Fibroblast of peridontal ligament (primary cell): ENCODE data around the gene NTF3.

Source experiments
- DNase-seq: peaks from one replicate; pipeline ENCODE4 v3.0.0-alpha.2; 2010; ENCODE audit errors: extremely low read depth

NTF3 gene

GRCh38 chr12:5487948-5488625, 56.2 kb downstream of the NTF3 start:
- DNase-seq, result no peak

- DNase-seq, result no peak
Observed at GRCh38 chr12:5488626-5488955, 56.7 kb downstream of the NTF3 start.

GRCh38 chr12:5489017-5489416, 57.1 kb downstream of the NTF3 start:
- no peak for DNase-seq

GRCh38 chr12:5489760-5490406, 58.0 kb downstream of the NTF3 start:
- DNase-seq, result no peak

- no peak for DNase-seq
Observed at GRCh38 chr12:5492562-5492961, 60.7 kb downstream of the NTF3 start.

GRCh38 chr12:5493018-5493417, 61.1 kb downstream of the NTF3 start:
- no peak for DNase-seq

- DNase-seq, result no peak
Observed at GRCh38 chr12:5494343-5494742, 62.4 kb downstream of the NTF3 start.

GRCh38 chr12:5497329-5498053, 65.6 kb downstream of the NTF3 start:
- no peak for DNase-seq

GRCh38 chr12:5498076-5498475, 66.2 kb downstream of the NTF3 start:
- no peak for DNase-seq

GRCh38 chr12:5498806-5499205, 66.9 kb downstream of the NTF3 start:
- no peak for DNase-seq

GRCh38 chr12:5499566-5500330, 67.8 kb downstream of the NTF3 start:
- DNase-seq, result peak; percentile 34

- DNase-seq, result no peak
Observed at GRCh38 chr12:5500331-5500659, 68.4 kb downstream of the NTF3 start.

GRCh38 chr12:5503774-5504173, 71.9 kb downstream of the NTF3 start:
- DNase-seq, result no peak

GRCh38 chr12:5505116-5505515, 73.2 kb downstream of the NTF3 start:
- DNase-seq, result no peak

GRCh38 chr12:5505751-5506150, 73.8 kb downstream of the NTF3 start:
- no peak for DNase-seq

GRCh38 chr12:5506295-5506694, 74.4 kb downstream of the NTF3 start:
- DNase-seq, result no peak

- DNase-seq, result no peak
Observed at GRCh38 chr12:5506821-5507231, 74.9 kb downstream of the NTF3 start.

GRCh38 chr12:5507401-5507935, 75.6 kb downstream of the NTF3 start:
- DNase-seq, result no peak

- no peak for DNase-seq
Observed at GRCh38 chr12:5507944-5508343, 76.0 kb downstream of the NTF3 start.

- DNase-seq, result no peak
Observed at GRCh38 chr12:5509102-5509501, 77.2 kb downstream of the NTF3 start.

- no peak for DNase-seq
Observed at GRCh38 chr12:5509557-5509956, 77.6 kb downstream of the NTF3 start.

GRCh38 chr12:5510251-5510805, 78.4 kb downstream of the NTF3 start:
- DNase-seq, result no peak
